Astrocyte (in vitro differentiated cells and primary cell): ENCODE data around the gene ITGB2.

Experiments
- EZH2 ChIP-seq: IDR thresholded peaks from 2 replicates; pipeline ENCODE4 v1.6.1; 2012; ENCODE audit warnings: mild to moderate bottlenecking, low read length, inconsistent platforms; ENCODE audit not compliant: insufficient read depth
- TF ChIP-seq, protein P1 (sequence below): IDR thresholded peaks from 2 replicates; pipeline ENCODE4 v1.5.1; 2011; ENCODE audit warnings: low read depth, mild to moderate bottlenecking, inconsistent platforms, low read length, moderate library complexity; ENCODE audit not compliant: insufficient read depth

DNA sequence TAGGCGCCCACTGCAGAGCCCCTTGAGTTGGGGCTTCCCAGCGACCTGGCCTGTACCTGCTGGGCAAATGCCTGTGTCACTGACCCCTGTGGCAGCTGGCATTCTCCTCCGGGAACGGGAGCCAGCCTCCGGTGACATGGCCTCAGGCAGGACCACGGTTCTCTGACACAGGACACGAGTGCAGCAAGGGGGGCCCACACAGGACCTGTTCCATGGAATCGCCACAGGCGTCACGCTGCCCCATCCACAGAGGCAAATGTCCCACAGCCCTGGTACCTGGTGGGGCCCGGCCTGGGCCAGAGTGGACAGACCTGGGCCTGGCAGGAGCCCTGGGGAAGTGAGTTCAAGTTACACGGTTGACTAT is 2.6 kb downstream of the ITGB2 start:
- TF ChIP-seq, protein P1, sequence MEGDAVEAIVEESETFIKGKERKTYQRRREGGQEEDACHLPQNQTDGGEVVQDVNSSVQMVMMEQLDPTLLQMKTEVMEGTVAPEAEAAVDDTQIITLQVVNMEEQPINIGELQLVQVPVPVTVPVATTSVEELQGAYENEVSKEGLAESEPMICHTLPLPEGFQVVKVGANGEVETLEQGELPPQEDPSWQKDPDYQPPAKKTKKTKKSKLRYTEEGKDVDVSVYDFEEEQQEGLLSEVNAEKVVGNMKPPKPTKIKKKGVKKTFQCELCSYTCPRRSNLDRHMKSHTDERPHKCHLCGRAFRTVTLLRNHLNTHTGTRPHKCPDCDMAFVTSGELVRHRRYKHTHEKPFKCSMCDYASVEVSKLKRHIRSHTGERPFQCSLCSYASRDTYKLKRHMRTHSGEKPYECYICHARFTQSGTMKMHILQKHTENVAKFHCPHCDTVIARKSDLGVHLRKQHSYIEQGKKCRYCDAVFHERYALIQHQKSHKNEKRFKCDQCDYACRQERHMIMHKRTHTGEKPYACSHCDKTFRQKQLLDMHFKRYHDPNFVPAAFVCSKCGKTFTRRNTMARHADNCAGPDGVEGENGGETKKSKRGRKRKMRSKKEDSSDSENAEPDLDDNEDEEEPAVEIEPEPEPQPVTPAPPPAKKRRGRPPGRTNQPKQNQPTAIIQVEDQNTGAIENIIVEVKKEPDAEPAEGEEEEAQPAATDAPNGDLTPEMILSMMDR = no peak
- TF ChIP-seq EZH2 = no peak
